RPMI8226 (cell line): ENCODE measurements around the gene ID1.
"Not testable (repeated sequence)": the region's sequence is repeated elsewhere in the genome, so short reads cannot be mapped to it uniquely, and the experiment has no call there.

Experiments
- DNase-seq: peaks from one replicate; pipeline ENCODE4 v3.0.0-alpha.2; 2015

The ID1 gene

GRCh38 chr20:31602779-31603441, 2.2 kb upstream of the ID1 start:
- peak; percentile 50 for DNase-seq

GRCh38 chr20:31603822-31604566, 1.1 kb upstream of the ID1 start:
- peak; percentile 94 for DNase-seq

GRCh38 chr20:31604567-31605030, 490 bp upstream of the ID1 start:
- no peak for DNase-seq

- peak; percentile 34 for DNase-seq
Observed at GRCh38 chr20:31605902-31606803, 1.1 kb downstream of the ID1 start.

GRCh38 chr20:31606804-31607639, 1.9 kb downstream of the ID1 start:
- DNase-seq, result no peak

GRCh38 chr20:31607640-31608250, 2.7 kb downstream of the ID1 start:
- no peak for DNase-seq

- peak; percentile 21 for DNase-seq
Observed at GRCh38 chr20:31608251-31608945, 3.3 kb downstream of the ID1 start.

- not testable (repeated sequence) for DNase-seq
Observed at GRCh38 chr20:31612271-31612640, 7.2 kb downstream of the ID1 start.

GRCh38 chr20:31615416-31615815, 10.3 kb downstream of the ID1 start:
- DNase-seq, result no peak

- DNase-seq, result no peak
Observed at GRCh38 chr20:31617432-31618104, 12.5 kb downstream of the ID1 start.

GRCh38 chr20:31620246-31620645, 15.2 kb downstream of the ID1 start:
- no peak for DNase-seq

- not testable (repeated sequence) for DNase-seq
Observed at GRCh38 chr20:31623123-31623505, 18.0 kb downstream of the ID1 start.

- DNase-seq, result not testable (repeated sequence)
Observed at GRCh38 chr20:31626534-31626933, 21.4 kb downstream of the ID1 start.

GRCh38 chr20:31628057-31628456, 23.0 kb downstream of the ID1 start:
- not testable (repeated sequence) for DNase-seq

GRCh38 chr20:31630187-31630790, 25.2 kb downstream of the ID1 start:
- DNase-seq, result peak; percentile 85

GRCh38 chr20:31632548-31633338, 27.7 kb downstream of the ID1 start:
- DNase-seq, result no peak

GRCh38 chr20:31633339-31633914, 28.3 kb downstream of the ID1 start:
- no peak for DNase-seq

- no peak for DNase-seq
Observed at GRCh38 chr20:31637660-31638059, 32.6 kb downstream of the ID1 start, which contains the start of gene COX4I2. COX4I2 (plus strand) TSS chr20:31637912; CDS start chr20:31639018, 1,106 bp downstream.

- DNase-seq, result no peak
Observed at GRCh38 chr20:31638317-31638716, 33.2 kb downstream of the ID1 start.
